HUDEP-2 (cell line): ENCODE measurements around the gene UNC13D.

Experiments
- DNase-seq, 76 experiments: peaks; one replicate each; lab custom pipeline; 2025; ENCODE audit not compliant: unreplicated experiment in 76 of 76; lab: John Stamatoyannopoulos, UW

UNC13D gene

GRCh38 chr17:75843577-75844529, at the start of gene UNC13D:
Gene UNC13D (minus strand): TSS chr17:75844404. CDS start chr17:75844337, 67 bp downstream.
- peak in 71 of 76 experiments; percentile 28 to 89 (median 62) for DNase-seq

- DNase-seq, result no peak
These were observed 49.3 kb upstream of the UNC13D start for GRCh38 chr17:75893305-75894048.

- no peak for DNase-seq
These were observed 48.5 kb upstream of the UNC13D start for GRCh38 chr17:75892556-75893224.

- DNase-seq, result no peak
These were observed 47.7 kb upstream of the UNC13D start for GRCh38 chr17:75891605-75892555.

GRCh38 chr17:75891022-75891604, 46.9 kb upstream of the UNC13D start:
- no peak for DNase-seq

GRCh38 chr17:75889454-75889853, 45.2 kb upstream of the UNC13D start:
- no peak for DNase-seq

- DNase-seq, result no peak
These were observed 44.3 kb upstream of the UNC13D start for GRCh38 chr17:75888484-75888883.

GRCh38 chr17:75885860-75886259, 41.7 kb upstream of the UNC13D start:
- DNase-seq, result peak in 8 of 76 experiments; percentile 15 to 37 (median 26)

GRCh38 chr17:75885431-75885830, 41.2 kb upstream of the UNC13D start:
- no peak for DNase-seq

- DNase-seq, result peak in 3 of 76 experiments; percentile 8 to 29 (median 26)
These were observed 37.7 kb upstream of the UNC13D start for GRCh38 chr17:75881678-75882454.

- DNase-seq, result peak in 6 of 76 experiments; percentile 13 to 32 (median 24)
These were observed 36.1 kb upstream of the UNC13D start for GRCh38 chr17:75880266-75880665.

GRCh38 chr17:75878174-75878998, 34.2 kb upstream of the UNC13D start, which contains the start of gene TRIM47:
Gene TRIM47 (minus strand): TSS chr17:75878581. CDS start chr17:75878548, 33 bp downstream.
- DNase-seq, result peak in 9 of 76 experiments; percentile 22 to 46 (median 33)

GRCh38 chr17:75877752-75878173, 33.6 kb upstream of the UNC13D start:
- peak in 51 of 76 experiments; percentile 9 to 72 (median 47) for DNase-seq

- peak in 1 of 76 experiments; percentile 35 for DNase-seq
These were observed 32.9 kb upstream of the UNC13D start for GRCh38 chr17:75876938-75877751.

GRCh38 chr17:75876190-75876937, 32.2 kb upstream of the UNC13D start:
- DNase-seq, result no peak

- DNase-seq, result no peak
These were observed 31.7 kb upstream of the UNC13D start for GRCh38 chr17:75875940-75876189.
